GM19372 (cell line): Measurements from ENCODE around the gene HTD2.

ENCODE experiments used
- ATAC-seq: cut with Tn5 transposase; IDR thresholded peaks from one replicate; pipeline ENCODE4 v1.9.1; 2021; ENCODE audit warnings: mild to moderate bottlenecking, low read depth, moderate library complexity; ENCODE audit not compliant: unreplicated experiment

HTD2 gene

GRCh38 chr3:58291671-58292338 is 14.5 kb upstream of the HTD2 start:
- no peak for ATAC-seq

- no peak for ATAC-seq
Observed at GRCh38 chr3:58292866-58293265, 13.5 kb upstream of the HTD2 start.

GRCh38 chr3:58293516-58293915 is 12.8 kb upstream of the HTD2 start:
- no peak for ATAC-seq

GRCh38 chr3:58296269-58296668 is 10.1 kb upstream of the HTD2 start:
- ATAC-seq = no peak

- ATAC-seq = no peak
Observed at GRCh38 chr3:58296843-58297242, 9.5 kb upstream of the HTD2 start.

GRCh38 chr3:58298190-58298589 is 8.1 kb upstream of the HTD2 start:
- ATAC-seq = no peak

GRCh38 chr3:58299075-58299474 is 7.2 kb upstream of the HTD2 start:
- ATAC-seq = no peak

GRCh38 chr3:58299839-58300516 is 6.3 kb upstream of the HTD2 start:
- no peak for ATAC-seq

GRCh38 chr3:58307639-58308215 is 1.4 kb downstream of the HTD2 start:
- no peak for ATAC-seq

- no peak for ATAC-seq
Observed at GRCh38 chr3:58308728-58309127, 2.4 kb downstream of the HTD2 start.

- no peak for ATAC-seq
Observed at GRCh38 chr3:58317811-58318210, 11.5 kb downstream of the HTD2 start.

- ATAC-seq = no peak
Observed at GRCh38 chr3:58321791-58322190, 15.5 kb downstream of the HTD2 start.

- no peak for ATAC-seq
Observed at GRCh38 chr3:58322793-58323192, 16.5 kb downstream of the HTD2 start.

- ATAC-seq = no peak
Observed at GRCh38 chr3:58323529-58324390, 17.4 kb downstream of the HTD2 start.

- ATAC-seq = no peak
Observed at GRCh38 chr3:58324391-58325390, 18.4 kb downstream of the HTD2 start.

- no peak for ATAC-seq
Observed at GRCh38 chr3:58325525-58325992, 19.2 kb downstream of the HTD2 start.

GRCh38 chr3:58326267-58326900 is 20.1 kb downstream of the HTD2 start:
- no peak for ATAC-seq

GRCh38 chr3:58329150-58329921 is 23.0 kb downstream of the HTD2 start:
- no peak for ATAC-seq
